NCI-H345 (cell line): Measurements from ENCODE around the gene C1QTNF5.
"Not testable (repeated sequence)": the region's sequence is repeated elsewhere in the genome, so short reads cannot be mapped to it uniquely, and the experiment has no call there.

ENCODE experiments used
- DNase-seq: peaks from one replicate; lab custom pipeline; 2025; lab: John Stamatoyannopoulos, UW

The C1QTNF5 gene, protein sequence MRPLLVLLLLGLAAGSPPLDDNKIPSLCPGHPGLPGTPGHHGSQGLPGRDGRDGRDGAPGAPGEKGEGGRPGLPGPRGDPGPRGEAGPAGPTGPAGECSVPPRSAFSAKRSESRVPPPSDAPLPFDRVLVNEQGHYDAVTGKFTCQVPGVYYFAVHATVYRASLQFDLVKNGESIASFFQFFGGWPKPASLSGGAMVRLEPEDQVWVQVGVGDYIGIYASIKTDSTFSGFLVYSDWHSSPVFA

GRCh38 chr11:119340335-119341221, at the start of gene C1QTNF5:
TSS of gene C1QTNF5 (minus strand) at chr11:119340883. CDS start at chr11:119340397, 486 bp downstream.
- no peak for DNase-seq

DNA sequence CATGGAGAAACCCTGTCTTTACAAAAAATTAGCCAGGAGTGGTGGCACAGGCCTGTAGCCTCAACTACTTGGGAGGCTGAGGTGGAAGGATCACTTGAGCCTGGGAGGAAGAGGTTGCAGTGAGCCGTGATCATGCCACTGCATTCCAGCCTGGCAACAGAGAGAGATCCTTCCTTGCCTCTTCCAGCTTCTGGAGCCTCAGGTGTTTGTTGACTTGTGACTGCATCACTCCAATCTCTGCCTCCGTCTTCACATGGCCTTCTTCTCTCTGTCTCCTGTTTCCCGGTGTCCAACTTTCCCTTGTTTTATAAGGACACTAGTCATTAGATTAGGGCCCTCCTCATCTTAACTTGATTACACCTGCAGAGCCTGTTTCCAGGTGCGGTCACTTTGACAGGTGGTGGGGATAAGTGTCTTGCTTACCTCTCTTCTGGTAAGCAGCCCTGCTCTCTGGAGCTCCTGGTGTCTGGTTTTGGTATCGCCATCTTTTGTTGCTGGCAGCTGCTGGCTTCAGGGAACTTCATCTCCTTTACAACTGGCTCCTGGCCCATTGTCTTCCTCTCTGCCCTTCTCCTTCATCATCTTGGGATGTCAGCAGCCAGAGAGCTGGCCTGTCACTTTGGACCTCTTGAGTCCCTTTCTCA, 49.0 kb upstream of the C1QTNF5 start:
- no peak for DNase-seq

- DNase-seq = no peak
These were observed 47.4 kb upstream of the C1QTNF5 start for GRCh38 chr11:119388103-119388502.

DNA sequence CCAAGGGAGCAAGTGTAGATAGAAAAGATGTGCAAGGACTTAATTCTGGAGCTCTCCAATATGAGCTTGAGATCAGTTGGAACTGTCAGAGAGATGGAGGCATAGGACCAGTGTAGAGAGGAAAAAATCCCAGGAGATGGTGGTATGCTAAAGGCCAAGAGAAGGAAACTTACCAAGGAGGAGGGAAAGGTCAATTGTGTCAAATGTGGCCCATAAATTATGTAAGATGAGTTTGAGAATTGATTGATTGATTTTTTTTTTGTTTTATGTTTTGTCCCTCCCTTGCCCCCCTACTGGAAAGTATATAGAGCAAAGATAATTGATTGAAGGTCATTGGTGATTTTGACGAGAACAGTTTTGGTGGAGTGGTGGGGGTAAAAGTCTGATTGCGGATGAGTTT, 43.6 kb upstream of the C1QTNF5 start:
- DNase-seq = no peak

DNA sequence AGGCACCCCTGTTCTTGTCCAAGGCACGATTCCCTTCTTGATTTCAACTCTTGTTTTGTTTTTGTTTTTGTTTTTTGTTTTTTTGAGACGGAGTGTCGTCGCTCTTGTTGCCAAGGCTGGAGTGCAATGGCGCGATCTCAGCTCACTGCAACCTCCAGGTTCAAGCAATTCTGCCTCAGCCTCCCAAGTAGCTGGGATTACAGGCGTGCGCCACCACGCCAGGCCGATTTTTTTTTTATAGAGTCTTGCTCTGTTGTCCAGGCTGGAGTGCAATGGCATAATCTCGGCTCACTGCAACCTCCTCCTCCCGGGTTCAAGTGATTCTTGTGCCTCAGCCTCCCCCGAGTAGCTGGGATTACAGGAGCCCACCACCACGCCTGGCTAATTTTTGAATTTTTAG, 41.8 kb upstream of the C1QTNF5 start:
- DNase-seq = not testable (repeated sequence)

GRCh38 chr11:119382101-119382500, 41.4 kb upstream of the C1QTNF5 start:
- no peak for DNase-seq

DNA sequence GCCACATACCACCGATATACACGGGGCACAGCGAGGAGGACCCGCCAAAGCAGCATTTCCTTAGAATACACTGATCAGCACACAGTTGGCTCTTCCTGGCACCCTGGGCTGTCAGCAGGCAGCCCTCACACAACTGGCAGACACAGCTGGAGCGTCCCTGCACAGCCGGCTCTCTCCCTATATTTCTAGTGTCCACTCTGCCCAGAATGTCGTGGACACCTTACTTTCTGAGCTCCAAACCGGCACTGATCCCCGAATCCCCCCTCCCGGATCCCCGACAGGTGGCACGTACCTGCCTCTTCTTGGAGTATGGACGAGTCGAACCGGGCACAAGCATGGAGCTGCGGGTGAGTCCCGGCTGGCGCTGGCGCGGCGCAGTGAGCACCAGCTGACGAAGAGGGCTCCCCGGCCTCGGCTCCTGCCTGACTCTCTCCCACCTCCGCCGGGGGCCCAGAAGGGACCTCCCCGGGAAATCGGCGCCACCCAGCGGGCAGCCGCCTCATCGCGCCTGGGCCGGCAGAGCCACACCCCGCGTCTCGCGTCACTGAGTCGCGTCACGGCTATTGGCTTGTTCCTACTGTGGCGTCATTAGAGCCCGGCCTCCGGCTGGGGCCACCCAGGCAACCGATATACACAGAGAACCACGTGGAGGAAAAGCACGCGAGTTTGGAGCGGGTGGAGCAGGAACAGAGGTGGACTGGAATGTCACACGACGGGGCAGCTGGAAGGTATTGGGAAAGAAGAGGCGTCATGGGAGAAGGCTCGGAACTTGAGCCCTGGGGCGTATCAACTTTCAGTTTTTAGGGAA, 40.7 kb upstream of the C1QTNF5 start, which contains the start of gene USP2:
Gene USP2, minus strand, starts transcription at position 510 of the 808 bp plus-strand sequence. CDS start 8,210 bp downstream, outside the sequence.
- peak; percentile 96 for DNase-seq

DNA sequence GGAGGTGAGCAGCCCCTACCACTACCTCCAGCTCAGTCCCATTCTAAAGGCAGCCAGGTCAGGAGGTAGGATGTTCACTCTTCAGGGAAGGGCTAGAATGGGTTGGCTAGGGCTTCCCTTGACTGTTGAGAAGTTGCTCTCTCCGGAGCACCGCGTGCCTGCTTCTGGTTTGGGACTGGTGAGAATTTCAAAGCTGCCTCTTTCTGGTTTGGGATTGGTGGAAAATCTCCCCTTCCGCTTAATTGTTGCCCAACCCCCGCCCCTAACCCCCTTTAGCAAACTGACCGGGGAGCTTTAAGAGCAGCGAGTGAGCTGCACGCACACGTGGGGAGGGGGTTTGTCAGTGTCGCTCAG, 40.1 kb upstream of the C1QTNF5 start:
- DNase-seq = no peak

DNA sequence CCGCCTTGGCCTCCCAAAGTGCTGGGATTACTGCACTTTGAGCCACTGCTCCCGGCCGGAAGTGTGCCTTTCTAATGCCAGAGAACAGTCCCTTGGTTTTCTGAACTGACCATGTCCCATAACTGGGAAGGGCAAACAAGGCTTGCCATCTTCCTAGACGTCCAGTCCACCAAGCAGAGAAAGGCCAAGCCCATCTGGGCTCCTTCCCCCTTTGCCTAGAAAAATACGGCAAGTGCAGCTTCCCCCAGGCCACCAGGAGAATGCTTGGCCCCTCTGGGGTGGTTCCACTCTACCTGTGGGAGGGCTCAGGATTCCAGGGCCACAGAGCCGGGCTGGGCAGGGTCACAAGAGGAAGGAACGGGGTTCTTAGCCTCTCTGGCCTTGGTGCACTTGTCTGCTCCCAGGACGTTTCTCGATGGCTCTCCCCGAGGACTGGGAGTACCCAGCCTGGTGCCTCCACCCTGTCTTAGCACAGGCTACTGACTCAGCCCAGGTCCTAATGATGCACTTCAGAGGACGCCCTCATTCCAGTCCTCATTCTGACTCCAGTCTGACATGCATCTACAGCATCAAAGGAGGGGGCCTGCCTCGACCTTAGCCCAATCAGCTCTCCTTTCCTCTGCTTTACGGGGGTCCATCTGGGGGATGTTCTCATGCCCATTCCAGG, 39.6 kb upstream of the C1QTNF5 start:
- DNase-seq = no peak

DNA sequence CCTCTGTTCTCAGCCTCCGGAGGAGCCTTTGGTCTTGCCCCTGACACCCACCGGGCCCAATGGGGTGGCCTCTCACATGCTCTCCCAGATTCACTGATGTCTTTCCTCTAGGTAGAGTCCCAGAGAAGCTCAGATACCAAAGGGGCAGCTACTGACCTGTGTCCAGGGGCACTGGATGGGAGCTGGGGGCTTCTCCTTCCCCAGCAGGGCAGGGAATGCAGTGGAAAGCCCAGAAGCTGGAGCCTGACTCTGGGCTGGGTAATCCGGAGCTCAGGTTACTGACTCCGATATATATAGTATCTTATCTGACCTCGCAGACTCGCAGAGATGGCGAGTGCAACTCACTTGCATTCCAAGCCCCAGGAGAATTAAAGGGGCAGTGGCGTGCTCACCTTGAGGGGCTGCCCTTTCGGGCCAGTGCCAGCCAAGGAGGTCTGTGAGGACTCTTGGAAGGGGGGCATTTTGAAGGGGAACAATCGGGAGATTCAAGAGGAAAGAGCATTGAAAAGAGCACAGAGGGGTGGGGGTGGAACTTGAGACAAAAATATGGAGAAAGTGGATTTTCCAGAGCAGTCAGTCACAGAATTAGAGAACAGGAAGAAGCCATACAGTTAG, 38.3 kb upstream of the C1QTNF5 start:
- no peak for DNase-seq

DNA sequence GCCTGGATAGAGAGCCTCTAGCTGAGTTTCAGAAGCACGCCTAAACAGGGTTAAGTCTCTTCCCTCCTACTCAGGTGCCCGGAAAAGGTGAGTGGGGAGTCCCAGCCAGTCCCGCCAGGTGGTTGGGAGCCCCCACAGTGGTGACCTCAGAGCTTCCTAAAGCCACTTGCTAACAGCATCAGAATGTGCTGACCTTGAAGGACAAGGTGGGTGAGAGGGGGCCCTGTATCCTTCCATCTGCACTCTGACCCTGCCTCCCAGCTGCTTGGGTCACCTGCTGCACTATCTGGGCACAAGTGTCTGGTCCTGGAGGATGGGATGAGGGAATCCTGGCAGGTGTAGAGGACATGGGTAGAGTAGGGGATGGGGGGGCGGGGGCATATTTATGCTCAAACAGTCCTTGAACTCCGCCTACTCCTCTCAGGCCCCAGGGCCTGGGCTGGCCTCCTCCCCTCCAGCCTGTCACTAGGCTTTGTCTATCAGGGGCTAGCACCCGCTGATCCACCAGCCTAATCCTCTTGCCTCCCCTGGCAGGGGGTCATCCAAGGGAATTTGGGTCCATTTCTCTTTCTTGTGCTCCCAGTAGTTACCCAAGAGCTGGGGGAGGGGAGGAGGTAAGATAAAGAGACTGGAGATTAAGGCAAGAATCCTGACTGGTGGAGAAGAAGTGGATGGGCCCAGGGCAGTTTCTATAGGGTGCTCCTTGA, 37.4 kb upstream of the C1QTNF5 start:
- no peak for DNase-seq

DNA sequence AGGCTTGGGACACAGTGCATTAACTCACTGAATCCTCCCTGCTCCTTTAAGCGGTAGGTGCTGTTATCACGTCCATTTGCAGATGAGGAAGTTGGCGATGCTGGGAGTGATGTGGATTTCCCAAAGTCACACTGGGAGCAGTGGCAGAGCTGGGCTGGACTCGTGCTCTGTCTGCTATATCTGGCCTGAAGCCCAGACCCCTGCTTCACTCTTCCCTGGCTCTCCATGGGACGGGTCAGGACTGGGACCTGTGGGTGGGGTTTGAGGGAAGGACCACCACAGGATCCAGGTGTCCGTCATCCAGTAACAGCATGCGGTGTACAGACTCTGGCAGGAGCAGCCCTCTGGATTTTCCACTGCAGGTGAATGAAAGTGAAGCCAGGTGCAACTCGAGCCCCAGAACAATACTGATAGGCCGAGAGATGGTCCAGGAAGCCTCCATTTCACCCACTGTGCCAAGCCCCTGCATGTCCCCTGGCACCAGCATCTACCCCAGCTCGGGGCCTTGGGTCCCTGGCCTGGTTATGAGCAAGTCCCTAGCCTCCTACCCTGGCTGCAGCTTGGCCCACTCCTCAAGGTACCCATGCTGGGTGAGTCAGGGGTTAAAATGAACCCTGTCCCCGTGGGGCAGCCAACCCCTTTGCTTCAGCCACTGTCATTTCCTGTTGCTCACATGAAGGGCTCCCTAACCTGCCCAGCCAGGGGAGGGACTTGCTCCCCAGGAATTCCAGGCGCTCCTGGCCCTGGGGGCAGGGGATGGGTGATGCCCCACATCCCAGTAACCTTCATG, 36.6 kb upstream of the C1QTNF5 start:
- DNase-seq = no peak

- peak; percentile 73 for DNase-seq
These were observed 35.6 kb upstream of the C1QTNF5 start for GRCh38 chr11:119376197-119376847.

DNA sequence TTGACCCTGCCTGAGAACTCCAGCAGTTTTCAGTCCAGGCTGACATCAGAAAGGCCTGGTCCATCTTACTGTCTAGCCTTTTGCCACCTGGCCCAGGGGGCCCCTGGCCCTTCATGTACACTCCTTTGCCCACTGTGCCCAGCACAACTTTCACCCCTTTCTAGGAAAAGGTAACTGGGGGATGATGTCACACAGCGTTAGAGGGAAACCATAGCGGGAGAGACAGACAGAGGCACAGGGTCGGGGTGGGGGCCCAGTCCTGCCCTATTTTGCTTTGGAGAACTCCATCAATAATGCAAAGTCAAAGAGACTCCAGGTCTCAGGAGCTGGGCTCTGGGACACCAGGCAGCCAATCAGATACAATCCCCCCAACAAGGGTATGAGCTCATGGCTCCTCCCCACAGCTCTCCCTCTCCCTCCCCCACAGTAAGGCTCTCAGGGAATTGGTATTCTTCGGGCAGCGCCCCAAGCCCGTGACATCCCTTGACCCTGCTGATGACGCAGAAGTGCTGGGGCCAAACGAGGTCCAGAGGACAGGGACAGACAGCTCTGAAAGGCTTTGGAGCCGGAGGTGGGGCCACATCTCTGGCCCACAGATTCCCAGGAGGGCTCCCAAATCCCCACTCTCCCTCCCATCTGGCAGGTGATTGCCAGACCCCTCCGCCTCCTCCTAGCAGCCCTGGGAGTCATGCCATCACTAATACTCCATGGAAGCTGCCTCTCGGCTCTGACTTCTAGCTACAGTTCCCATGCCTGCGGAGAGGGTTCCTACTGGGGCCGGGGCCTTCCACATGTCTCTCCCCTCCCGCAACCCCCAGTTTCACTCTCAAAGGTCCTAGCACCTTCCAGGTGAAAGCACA, 34.9 kb upstream of the C1QTNF5 start:
- DNase-seq = no peak

DNA sequence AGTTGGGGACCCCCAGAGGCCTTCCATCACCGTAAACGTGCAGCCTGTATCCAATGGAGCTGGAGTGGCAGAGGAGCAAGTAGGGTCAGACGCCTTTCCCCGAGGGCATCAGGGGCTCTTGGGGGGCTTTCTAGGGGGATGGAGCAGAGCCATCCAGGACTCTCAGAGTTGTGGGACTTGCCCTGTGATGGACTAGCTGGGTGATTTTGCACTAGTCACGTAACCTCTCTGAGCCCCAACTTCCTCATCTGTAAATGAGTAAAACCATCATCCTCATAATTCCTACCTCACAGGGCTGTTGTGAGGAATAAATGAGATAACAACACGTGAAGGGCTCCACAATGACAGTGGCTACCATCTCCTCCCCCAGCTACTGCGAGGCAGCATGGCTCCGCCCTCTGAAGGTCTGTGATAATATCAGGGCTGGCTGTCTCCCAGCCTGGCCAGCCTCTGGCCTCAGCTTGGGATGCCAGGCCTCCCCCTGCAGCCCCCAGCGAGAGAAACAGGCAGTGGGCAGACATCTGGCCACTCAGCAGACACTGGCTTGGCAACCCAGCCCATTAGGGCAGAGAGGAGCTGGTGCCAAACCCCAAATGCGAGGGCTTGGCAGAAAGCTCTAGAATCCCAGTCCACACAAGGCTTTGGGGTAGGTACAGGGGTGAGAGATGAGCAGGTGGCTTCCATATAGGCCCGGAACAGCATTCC, 34.1 kb upstream of the C1QTNF5 start:
- no peak for DNase-seq

- peak; percentile 68 for DNase-seq
These were observed 33.4 kb upstream of the C1QTNF5 start for GRCh38 chr11:119373921-119374631.
